MM.1S (cell line): ENCODE measurements around the gene MAGEF1.

Source experiments
- DNase-seq: peaks from one replicate; pipeline ENCODE4 v3.0.0-alpha.2; 2015
- H2AFZ ChIP-seq: fragments of 300-600 bp; sonication (generic); 2 replicates; pipeline ENCODE4 v1.6.0; 2016; ENCODE audit warnings: antibody characterized with exemption, low read length
- H3F3A ChIP-seq: fragments of 300-600 bp; sonication (generic); 2 replicates; pipeline ENCODE4 v1.6.1; 2016; ENCODE audit warnings: mild to moderate bottlenecking, antibody characterized with exemption, low read length, moderate library complexity, mixed read lengths; ENCODE audit not compliant: insufficient read depth
- H3K27ac ChIP-seq: fragments of 300-600 bp; sonication (generic); 2 replicates; pipeline ENCODE4 v1.5.1; 2016; ENCODE audit warnings: mild to moderate bottlenecking, low read length
- H3K27me3 ChIP-seq: fragments of 300-600 bp; sonication (generic); replicated peaks from 2 replicates; pipeline ENCODE4 v1.6.0; 2016; ENCODE audit warnings: low read length; ENCODE audit not compliant: insufficient read depth
- H3K36me3 ChIP-seq: fragments of 300-600 bp; sonication (generic); replicated peaks from 2 replicates; pipeline ENCODE4 v1.6.1; 2016; ENCODE audit warnings: mild to moderate bottlenecking, low read length, mixed read lengths; ENCODE audit not compliant: insufficient read depth
- H3K4me1 ChIP-seq: fragments of 300-600 bp; sonication (generic); 2 replicates; pipeline ENCODE4 v1.6.1; 2016; ENCODE audit warnings: low read length, mixed read lengths
- H3K4me2 ChIP-seq: fragments of 300-600 bp; sonication (generic); 2 replicates; pipeline ENCODE4 v1.6.0; 2016; ENCODE audit warnings: low read depth, low read length
- H3K4me3 ChIP-seq: fragments of 300-600 bp; sonication (generic); 2 replicates; pipeline ENCODE4 v1.5.1; 2016; ENCODE audit warnings: low read length, mixed read lengths
- H3K79me2 ChIP-seq: fragments of 300-600 bp; sonication (generic); 2 replicates; pipeline ENCODE4 v1.6.1; 2016; ENCODE audit warnings: mixed run types, low read length, mixed read lengths
- H3K9ac ChIP-seq: fragments of 300-600 bp; sonication (generic); 2 replicates; pipeline ENCODE4 v1.6.1; 2016; ENCODE audit warnings: low read length, mixed read lengths
- H3K9me2 ChIP-seq: fragments of 300-600 bp; sonication (generic); replicated peaks from 2 replicates; pipeline ENCODE4 v1.6.1; 2016; ENCODE audit warnings: mild to moderate bottlenecking, low read length, mixed read lengths; ENCODE audit not compliant: insufficient read depth
- H3K9me3 ChIP-seq: fragments of 300-600 bp; sonication (generic); replicated peaks from 2 replicates; pipeline ENCODE4 v1.6.1; 2016; ENCODE audit warnings: mild to moderate bottlenecking, low read length, mixed read lengths; ENCODE audit not compliant: insufficient read depth
- H4K20me1 ChIP-seq: fragments of 300-600 bp; sonication (generic); 2 replicates; pipeline ENCODE4 v1.6.1; 2016; ENCODE audit warnings: mild to moderate bottlenecking, low read length, moderate library complexity, mixed read lengths; ENCODE audit not compliant: insufficient read depth
- EZH2 ChIP-seq: fragments of 300-600 bp; sonication (generic); optimal IDR thresholded peaks from 2 replicates; pipeline ENCODE3; 2017; ENCODE audit warnings: low read depth, mild to moderate bottlenecking, antibody characterized with exemption, low read length, mixed read lengths
- EZH2phosphoT487 ChIP-seq: fragments of 300-600 bp; sonication (generic); IDR thresholded peaks from 2 replicates; pipeline ENCODE4 v1.6.1; 2018; ENCODE audit warnings: antibody characterized with exemption, low read length
- TF ChIP-seq, protein P1 (sequence below): fragments of 300-600 bp; sonication (generic); IDR thresholded peaks from 2 replicates; pipeline ENCODE4 v1.5.1; 2016; ENCODE audit warnings: antibody characterized with exemption, low read length, mixed read lengths

Gene MAGEF1

DNA sequence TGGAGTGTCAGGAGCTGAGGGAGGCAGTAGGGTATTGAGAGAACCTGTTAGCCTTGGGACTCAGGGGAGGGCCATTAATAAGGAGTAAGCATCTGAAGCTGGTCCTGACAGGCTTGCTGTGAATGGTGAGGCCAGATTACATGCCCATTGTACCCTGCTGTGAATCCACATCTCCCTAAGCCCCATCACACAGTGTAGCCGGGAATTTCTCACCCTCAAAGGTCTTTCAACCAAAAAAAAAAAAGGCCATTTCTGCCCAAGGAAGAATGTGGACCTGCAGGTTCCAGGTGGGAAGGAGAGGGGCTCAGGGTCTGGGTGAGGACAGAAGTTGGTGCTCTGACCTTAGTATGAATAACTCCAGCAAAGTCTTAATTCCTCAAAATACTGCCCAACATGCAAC is 37.2 kb downstream of the MAGEF1 start:
- H3K9me3 ChIP-seq: no peaks in the 10 kb centered on the region
- no peak for DNase-seq
- H3K36me3 ChIP-seq: no peaks in the 10 kb centered on the region
- no peak for TF ChIP-seq EZH2
- TF ChIP-seq, protein P1, sequence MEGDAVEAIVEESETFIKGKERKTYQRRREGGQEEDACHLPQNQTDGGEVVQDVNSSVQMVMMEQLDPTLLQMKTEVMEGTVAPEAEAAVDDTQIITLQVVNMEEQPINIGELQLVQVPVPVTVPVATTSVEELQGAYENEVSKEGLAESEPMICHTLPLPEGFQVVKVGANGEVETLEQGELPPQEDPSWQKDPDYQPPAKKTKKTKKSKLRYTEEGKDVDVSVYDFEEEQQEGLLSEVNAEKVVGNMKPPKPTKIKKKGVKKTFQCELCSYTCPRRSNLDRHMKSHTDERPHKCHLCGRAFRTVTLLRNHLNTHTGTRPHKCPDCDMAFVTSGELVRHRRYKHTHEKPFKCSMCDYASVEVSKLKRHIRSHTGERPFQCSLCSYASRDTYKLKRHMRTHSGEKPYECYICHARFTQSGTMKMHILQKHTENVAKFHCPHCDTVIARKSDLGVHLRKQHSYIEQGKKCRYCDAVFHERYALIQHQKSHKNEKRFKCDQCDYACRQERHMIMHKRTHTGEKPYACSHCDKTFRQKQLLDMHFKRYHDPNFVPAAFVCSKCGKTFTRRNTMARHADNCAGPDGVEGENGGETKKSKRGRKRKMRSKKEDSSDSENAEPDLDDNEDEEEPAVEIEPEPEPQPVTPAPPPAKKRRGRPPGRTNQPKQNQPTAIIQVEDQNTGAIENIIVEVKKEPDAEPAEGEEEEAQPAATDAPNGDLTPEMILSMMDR: no peak
- no peak for TF ChIP-seq EZH2phosphoT487
- H3K4me3 ChIP-seq: no peak overlapping the region
- H4K20me1 ChIP-seq: no peaks in the 10 kb centered on the region
- no peak overlapping the region for H3K27ac ChIP-seq
- H3F3A ChIP-seq: no peaks in the 10 kb centered on the region
- H3K4me2 ChIP-seq: no peak overlapping the region
- no peaks in the 10 kb centered on the region for H3K4me1 ChIP-seq
- no peaks in the 10 kb centered on the region for H3K79me2 ChIP-seq
- no peaks in the 10 kb centered on the region for H3K9me2 ChIP-seq
- H3K9ac ChIP-seq: no peak overlapping the region
- peaks cover 34% of the 10 kb centered on the region for H3K27me3 ChIP-seq
- no peak overlapping the region for H2AFZ ChIP-seq

DNA sequence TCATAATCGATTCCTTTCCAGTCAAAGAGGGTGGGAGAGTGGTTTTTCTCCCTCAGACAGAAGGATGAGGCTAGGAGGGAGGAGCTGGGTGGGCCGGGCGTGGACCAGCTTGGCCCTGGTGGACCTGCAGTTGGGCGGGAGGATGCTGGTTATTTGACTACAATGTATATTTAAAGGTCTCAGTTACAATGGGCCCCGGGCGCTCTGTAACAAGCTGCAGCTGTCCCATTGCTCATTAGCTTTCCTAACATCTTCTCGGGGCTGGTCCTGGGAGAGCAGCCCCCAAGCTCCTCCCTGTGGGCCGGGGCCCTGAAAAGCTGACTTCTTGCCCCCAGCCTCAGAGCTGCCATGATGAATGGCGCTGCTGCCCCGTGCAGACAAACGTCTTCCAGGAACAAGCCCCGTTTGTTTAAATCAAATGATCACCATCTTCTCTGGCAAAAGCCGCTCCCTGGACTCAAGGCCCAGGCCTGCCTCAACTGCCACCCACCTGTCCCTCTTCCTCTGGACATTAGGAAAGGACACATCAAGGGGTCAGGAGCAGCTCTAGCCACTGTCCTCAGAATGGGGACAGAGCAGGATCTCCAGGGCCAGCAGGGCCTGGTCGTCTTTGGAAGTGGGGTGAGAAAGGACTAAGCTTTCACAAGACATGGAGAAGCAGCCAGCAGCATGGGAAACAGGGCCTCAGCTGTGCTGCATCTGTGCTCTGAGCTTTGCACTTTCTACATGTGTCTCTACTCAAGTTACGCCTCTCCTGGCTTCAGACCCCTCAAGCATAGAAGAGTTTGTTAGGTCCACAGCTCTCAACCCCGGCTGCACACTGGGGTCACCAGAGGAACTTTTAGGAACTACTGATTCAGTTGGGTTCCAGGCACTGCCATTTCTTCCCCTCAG is 38.6 kb downstream of the MAGEF1 start:
- H3K4me2 ChIP-seq: no peak overlapping the region
- H3F3A ChIP-seq: no peaks in the 10 kb centered on the region
- no peaks in the 10 kb centered on the region for H3K9me2 ChIP-seq
- no peaks in the 10 kb centered on the region for H3K79me2 ChIP-seq
- no peak overlapping the region for H3K9ac ChIP-seq
- no peaks in the 10 kb centered on the region for H3K4me1 ChIP-seq
- no peak overlapping the region for H2AFZ ChIP-seq
- H3K4me3 ChIP-seq: no peak overlapping the region
- H3K36me3 ChIP-seq: no peaks in the 10 kb centered on the region
- H3K27me3 ChIP-seq: peaks cover 46% of the 10 kb centered on the region
- TF ChIP-seq EZH2phosphoT487 (no peak), EZH2 (no peak)
- TF ChIP-seq, protein P1: no peak
- H3K27ac ChIP-seq: no peak overlapping the region
- no peak for DNase-seq
- H3K9me3 ChIP-seq: no peaks in the 10 kb centered on the region
- H4K20me1 ChIP-seq: no peaks in the 10 kb centered on the region

DNA sequence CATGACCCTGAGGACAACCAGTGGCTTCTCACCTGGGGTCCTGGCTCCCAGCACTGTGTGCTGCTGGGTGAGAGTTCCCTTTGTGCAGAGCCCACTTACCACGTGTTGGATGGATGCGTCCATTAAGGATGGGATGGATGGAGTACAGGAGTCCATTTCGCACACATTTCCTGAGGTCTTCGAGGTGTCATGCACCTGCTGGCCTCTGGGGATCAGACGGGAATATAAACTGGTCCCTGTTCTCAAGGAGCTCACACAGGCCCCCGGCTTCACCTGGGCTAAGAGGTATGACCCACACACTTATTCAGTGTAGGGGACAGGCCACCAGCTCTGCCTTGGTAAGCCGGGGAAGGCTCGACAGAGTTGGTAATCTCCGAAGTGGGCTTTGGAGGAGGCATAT is 39.5 kb downstream of the MAGEF1 start:
- no peaks in the 10 kb centered on the region for H3F3A ChIP-seq
- TF ChIP-seq EZH2phosphoT487: no peak
- TF ChIP-seq, protein P1: no peak
- TF ChIP-seq EZH2: no peak
- H3K27me3 ChIP-seq: peaks cover 51% of the 10 kb centered on the region
- H3K4me3 ChIP-seq: no peak overlapping the region
- H3K27ac ChIP-seq: no peak overlapping the region
- no peaks in the 10 kb centered on the region for H3K79me2 ChIP-seq
- no peak overlapping the region for H2AFZ ChIP-seq
- no peaks in the 10 kb centered on the region for H3K9me3 ChIP-seq
- no peaks in the 10 kb centered on the region for H4K20me1 ChIP-seq
- H3K9me2 ChIP-seq: no peaks in the 10 kb centered on the region
- no peaks in the 10 kb centered on the region for H3K36me3 ChIP-seq
- H3K4me1 ChIP-seq: no peaks in the 10 kb centered on the region
- no peak for DNase-seq
- no peak overlapping the region for H3K9ac ChIP-seq
- H3K4me2 ChIP-seq: no peak overlapping the region
